HEK293 (cell line): ENCODE results near the gene NCR3LG1.

ENCODE experiments used
- CTCF ChIA-PET: fragments of 350-600 bp; formaldehyde crosslinking; extraction: SDS; loops from one replicate; lab custom pipeline; 2021; ENCODE audit warnings: antibody characterized with exemption; lab: Yijun Ruan, JAX
- POLR2A ChIA-PET: fragments of 300-600 bp; formaldehyde crosslinking; extraction: SDS; loops from one replicate; lab custom pipeline; 2020; ENCODE audit warnings: antibody characterized with exemption, inconsistent platforms; lab: Yijun Ruan, JAX
- H3K27ac ChIP-seq: fragments of 200-500 bp; sonication (Bioruptor generic); 2 replicates; pipeline ENCODE4 v1.5.1; 2014; ENCODE audit warnings: low read depth, low read length, control low read depth, inconsistent platforms; ENCODE audit errors: extremely low read depth
- H3K36me3 ChIP-seq, 2 experiments: fragments of 200-500 bp in 1 of 2; sonication (Bioruptor generic) in 1 of 2; 1 replicate in 1 of 2; 2 replicates in 1 of 2; pipeline ENCODE4 v1.5.1; 2014 to 2017; ENCODE audit warnings: inconsistent platforms in 2 of 2, low read length in 2 of 2; ENCODE audit not compliant: control insufficient read depth in 2 of 2, insufficient read depth in 1 of 2
- H3K4me1 ChIP-seq: fragments of 200-500 bp; sonication (Bioruptor generic); 2 replicates; pipeline ENCODE4 v1.5.1; 2014; ENCODE audit warnings: mild to moderate bottlenecking, low read length, inconsistent platforms; ENCODE audit not compliant: control insufficient read depth, insufficient read depth
- H3K4me3 ChIP-seq: 2 replicates; pipeline ENCODE4 v1.5.1; 2011; ENCODE audit warnings: low read depth, mild to moderate bottlenecking, control low read depth, low read length, moderate library complexity
- H3K9me3 ChIP-seq: fragments of 200-500 bp; sonication (Bioruptor generic); 2 replicates; pipeline ENCODE4 v1.5.1; 2014; ENCODE audit warnings: low read depth, low read length, inconsistent platforms; ENCODE audit not compliant: control insufficient read depth, insufficient read depth
- BCL11A ChIP-seq: fragments of 450-650 bp; formaldehyde crosslinking; IDR thresholded peaks from 2 replicates; pipeline ENCODE4 v1.5.1; 2016; ENCODE audit warnings: low read depth, missing biosample characterization, missing genetic modification characterization
- KLF10 ChIP-seq: fragments of 450-650 bp; IDR thresholded peaks from 2 replicates; pipeline ENCODE4 v1.5.1; 2018; ENCODE audit warnings: missing biosample characterization, mild to moderate bottlenecking, missing genetic modification characterization
- OSR2 ChIP-seq: fragments of 450-650 bp; formaldehyde crosslinking; IDR thresholded peaks from 2 replicates; pipeline ENCODE4 v1.5.1; 2016; ENCODE audit warnings: missing biosample characterization, missing genetic modification characterization
- PRDM4 ChIP-seq: fragments of 450-650 bp; formaldehyde crosslinking; IDR thresholded peaks from 2 replicates; pipeline ENCODE4 v1.5.1; 2017; ENCODE audit warnings: missing biosample characterization, missing genetic modification characterization
- REST ChIP-seq: fragments of 450-650 bp; formaldehyde crosslinking; IDR thresholded peaks from 2 replicates; pipeline ENCODE4 v1.5.1; 2016; ENCODE audit warnings: missing biosample characterization, missing genetic modification characterization
- SETDB1 ChIP-seq: IDR thresholded peaks from one replicate; pipeline ENCODE4 v1.6.1; 2017; ENCODE audit warnings: mild to moderate bottlenecking, low read length, moderate library complexity, mixed read lengths; ENCODE audit not compliant: insufficient read length
- SP7 ChIP-seq: fragments of 450-650 bp; formaldehyde crosslinking; IDR thresholded peaks from 2 replicates; pipeline ENCODE4 v1.5.1; 2016; ENCODE audit warnings: missing biosample characterization, missing genetic modification characterization
- ZBTB48 ChIP-seq: fragments of 450-650 bp; formaldehyde crosslinking; IDR thresholded peaks from 2 replicates; pipeline ENCODE4 v1.5.1; 2016; ENCODE audit warnings: missing biosample characterization, missing genetic modification characterization
- ZFHX2 ChIP-seq: fragments of 450-650 bp; formaldehyde crosslinking; conservative IDR thresholded peaks from 2 replicates; pipeline ENCODE4 v1.5.1; 2016; ENCODE audit warnings: missing biosample characterization, missing genetic modification characterization
- ZNF2 ChIP-seq: fragments of 450-650 bp; formaldehyde crosslinking; IDR thresholded peaks from 2 replicates; pipeline ENCODE4 v1.5.1; 2016; ENCODE audit warnings: missing biosample characterization, missing genetic modification characterization
- ZNF394 ChIP-seq: fragments of 450-650 bp; formaldehyde crosslinking; IDR thresholded peaks from 2 replicates; pipeline ENCODE4 v1.5.1; 2016; ENCODE audit warnings: missing biosample characterization, missing genetic modification characterization, mild to moderate bottlenecking, moderate library complexity, borderline replicate concordance
- ZNF623 ChIP-seq: fragments of 450-650 bp; formaldehyde crosslinking; IDR thresholded peaks from 2 replicates; pipeline ENCODE4 v1.5.1; 2016; ENCODE audit warnings: missing biosample characterization, missing genetic modification characterization
- ZNF654 ChIP-seq: fragments of 450-650 bp; formaldehyde crosslinking; IDR thresholded peaks from 2 replicates; pipeline ENCODE4 v1.5.1; 2016; ENCODE audit warnings: low read depth, missing biosample characterization, missing genetic modification characterization

The NCR3LG1 gene

GRCh38 chr11:17416492-17416891 is 64.9 kb downstream of the NCR3LG1 start:
- no peaks in the 10 kb centered on the region for H3K9me3 ChIP-seq
- ChIA-PET CTCF (no interaction called here), POLR2A (no interaction called here)
- H3K4me3 ChIP-seq = no peak overlapping the region
- TF ChIP-seq ZBTB48 (tag by site-specific recombination) (no peak), REST (peak; percentile 87)
- no peaks in the 10 kb centered on the region for H3K36me3 ChIP-seq
- H3K4me1 ChIP-seq = peaks cover 3% of the 10 kb centered on the region; the same call in 1 of the 2 replicates
- H3K27ac ChIP-seq = no peak overlapping the region

- CTCF ChIA-PET = interaction anchor here (0.6 to 2.8 kb wide), 9 partner anchors 29 to 362 kb away, joined by 3 to 7 read pairs (median 3); partner anchors contain the start of gene KCNJ11
- TF ChIP-seq SP7 (tag by site-specific recombination) (peak; percentile 29; the same call in 1 of the 2 replicates), BCL11A (tag by site-specific recombination) (no peak), ZNF654 (no peak), ZFHX2 (no peak), OSR2 (tag by site-specific recombination) (peak; percentile 56; the same call in 1 of the 2 replicates), ZNF394 (no peak), KLF10 (tag by site-specific recombination) (no peak), ZNF2 (no peak)
- H3K36me3 ChIP-seq = no peaks in the 10 kb centered on the region
- H3K27ac ChIP-seq = no peak overlapping the region
- H3K4me3 ChIP-seq = no peak overlapping the region
- peaks cover 3% of the 10 kb centered on the region; the same call in 1 of the 2 replicates for H3K4me1 ChIP-seq
- POLR2A ChIA-PET = interaction anchor here (1.3 kb wide), 1 partner anchor 18 kb away, joined by 3 read pairs; no protein-coding TSS in a partner anchor
- H3K9me3 ChIP-seq = no peaks in the 10 kb centered on the region
These were observed 67.0 kb downstream of the NCR3LG1 start for GRCh38 chr11:17418444-17419081.

GRCh38 chr11:17421781-17422180 is 70.2 kb downstream of the NCR3LG1 start:
- Histone ChIP-seq H3K4me3 (no peak overlapping the region), H3K27ac (no peak overlapping the region), H3K4me1 (peaks cover 3% of the 10 kb centered on the region; the same call in 1 of the 2 replicates), H3K9me3 (no peaks in the 10 kb centered on the region), H3K36me3 (no peaks in the 10 kb centered on the region)
- POLR2A ChIA-PET = no interaction called here
- CTCF ChIA-PET = interaction anchor here (1.1 to 1.2 kb wide), 2 partner anchors 23 to 37 kb away, joined by 3 read pairs; no protein-coding TSS in a partner anchor
- TF ChIP-seq SETDB1 = no peak
- TF ChIP-seq, all 188 proteins: peak for 0

GRCh38 chr11:17423533-17424310 is 72.1 kb downstream of the NCR3LG1 start:
- CTCF ChIA-PET = interaction anchor here (1.0 to 1.1 kb wide), 2 partner anchors 21 to 80 kb away, joined by 3 read pairs; no protein-coding TSS in a partner anchor
- Histone ChIP-seq H3K27ac (no peak overlapping the region), H3K4me3 (no peak overlapping the region)
- TF ChIP-seq ZNF2 = no peak
- TF ChIP-seq PRDM4 = no peak
- no peak for TF ChIP-seq ZNF623
- 0 out of 2 replicates have a peak, but pooled peaks have one; percentile 34 for TF ChIP-seq ZFHX2
- TF ChIP-seq, all 188 proteins: peak for 1
- Histone ChIP-seq H3K36me3 (no peaks in the 10 kb centered on the region), H3K9me3 (no peaks in the 10 kb centered on the region), H3K4me1 (no peaks in the 10 kb centered on the region)
- POLR2A ChIA-PET = interaction anchor here (0.5 kb wide), 1 partner anchor 24 kb away, joined by 5 read pairs; no protein-coding TSS in a partner anchor
